K562 (cell line): ENCODE measurements around the gene POC1B. TPM values are rescaled to one million over a fixed set of nuclear protein-coding genes. Genes with fewer than 3 reads are reported as not detected.
A peak's percentile ranks its signal among the peaks of the same experiment; 100 is the strongest.

Experiments
- BRD9 ChIP-seq: fragments of 450-650 bp; IDR thresholded peaks from 2 replicates; pipeline ENCODE4 v1.6.1; 2018; ENCODE audit warnings: low read depth; ENCODE audit not compliant: partially characterized antibody
- CBFB ChIP-seq: sonication (generic); formaldehyde crosslinking; IDR thresholded peaks from 2 replicates; pipeline ENCODE4 v1.4.0; 2020; ENCODE audit warnings: mild to moderate bottlenecking, missing genetic modification reagents
- CBX5 ChIP-seq: IDR thresholded peaks from 2 replicates; pipeline ENCODE4 v1.6.1; 2014; ENCODE audit warnings: low read depth, borderline replicate concordance
- CBX8 ChIP-seq: fragments of 200-600 bp; sonication (generic); IDR thresholded peaks from 2 replicates; pipeline ENCODE4 v1.6.1; 2012; ENCODE audit warnings: borderline replicate concordance, mixed run types, low read depth, mild to moderate bottlenecking, moderate library complexity, mixed read lengths, low read length, control low read depth, inconsistent platforms; ENCODE audit not compliant: poor library complexity, severe bottlenecking; ENCODE audit errors: extremely low read depth
- CGGBP1 ChIP-seq: fragments of 250-450 bp; sonication (Bioruptor Pico); IDR thresholded peaks from 2 replicates; pipeline ENCODE4 v1.9.0; 2021; ENCODE audit warnings: mild to moderate bottlenecking
- CHD4 ChIP-seq: fragments of 200-600 bp; sonication (generic); IDR thresholded peaks from 3 replicates; pipeline ENCODE4 v1.6.1; 2012; ENCODE audit warnings: low read depth, mild to moderate bottlenecking, mixed read lengths, low read length, inconsistent platforms; ENCODE audit not compliant: insufficient read depth, insufficient replicate concordance, poor library complexity, severe bottlenecking
- ETV1 ChIP-seq: fragments of 450-650 bp; conservative IDR thresholded peaks from 2 replicates; pipeline ENCODE4 v1.6.1; 2016; ENCODE audit warnings: missing genetic modification characterization, control low read depth, low read depth, missing compliant biosample characterization
- FUS ChIP-seq: fragments of 200-400 bp; formaldehyde crosslinking; optimal IDR thresholded peaks from 2 replicates; pipeline ENCODE3; 2017; ENCODE audit warnings: low read depth, low read length
- GTF2A2 ChIP-seq: IDR thresholded peaks from 2 replicates; pipeline ENCODE4 v1.6.1; 2016; ENCODE audit warnings: mild to moderate bottlenecking, missing genetic modification characterization, missing compliant biosample characterization
- ILF3 ChIP-seq: fragments of 450-650 bp; IDR thresholded peaks from 2 replicates; pipeline ENCODE4 v1.6.1; 2018; ENCODE audit warnings: antibody characterized with exemption, mild to moderate bottlenecking, moderate library complexity, borderline replicate concordance
- KHSRP ChIP-seq: fragments of 450-650 bp; IDR thresholded peaks from 2 replicates; pipeline ENCODE4 v1.6.1; 2017
- MAFK ChIP-seq: IDR thresholded peaks from 2 replicates; pipeline ENCODE4 v1.6.1; 2011; ENCODE audit warnings: low read length, improper control_type of control experiment
- MEF2D ChIP-seq: conservative IDR thresholded peaks from 2 replicates; pipeline ENCODE4 v1.6.1; 2016; ENCODE audit warnings: low read depth, missing genetic modification characterization, missing compliant biosample characterization
- MYNN ChIP-seq, 2 experiments: sonication (generic); formaldehyde crosslinking in 1 of 2; IDR thresholded peaks; 2 replicates each; pipeline versions ENCODE4 v1.5.0 to v1.6.1; 2016 to 2020; ENCODE audit warnings: antibody characterized with exemption in 1 of 2, missing genetic modification reagents in 1 of 2
- NR1H2 ChIP-seq: sonication (generic); formaldehyde crosslinking; IDR thresholded peaks from 2 replicates; pipeline ENCODE4 v1.4.0; 2020; ENCODE audit warnings: mild to moderate bottlenecking, missing genetic modification reagents
- NR3C1 ChIP-seq: sonication (generic); formaldehyde crosslinking; IDR thresholded peaks from 2 replicates; pipeline ENCODE4 v1.8.1; 2022; ENCODE audit warnings: missing genetic modification reagents
- PHB ChIP-seq: fragments of 250-450 bp; sonication (Bioruptor Pico); IDR thresholded peaks from 2 replicates; pipeline ENCODE4 v1.5.0; 2021
- PRPF4 ChIP-seq: fragments of 200-400 bp; formaldehyde crosslinking; IDR thresholded peaks from one replicate; pipeline ENCODE4 v1.6.1; 2017; ENCODE audit warnings: low read length, low read depth, mild to moderate bottlenecking; ENCODE audit not compliant: insufficient read depth, poor library complexity, severe bottlenecking
- RFX1 ChIP-seq: fragments of 450-650 bp; IDR thresholded peaks from 2 replicates; pipeline ENCODE4 v1.6.1; 2016; ENCODE audit warnings: mild to moderate bottlenecking, moderate library complexity
- SMARCB1 ChIP-seq: IDR thresholded peaks from 2 replicates; pipeline ENCODE4 v1.6.1; 2011; ENCODE audit warnings: improper control_type of control experiment, low read depth; ENCODE audit not compliant: insufficient read length
- SOX6 ChIP-seq: fragments of 450-650 bp; IDR thresholded peaks from 2 replicates; pipeline ENCODE4 v1.6.1; 2014; ENCODE audit warnings: mild to moderate bottlenecking
- TAL1 ChIP-seq: fragments of 450-650 bp; IDR thresholded peaks from 2 replicates; pipeline ENCODE4 v1.6.1; 2016; ENCODE audit warnings: mild to moderate bottlenecking
- TARDBP ChIP-seq: fragments of 450-650 bp; IDR thresholded peaks from 2 replicates; pipeline ENCODE4 v1.6.1; 2016
- TCF3 ChIP-seq: sonication (generic); formaldehyde crosslinking; IDR thresholded peaks from 2 replicates; pipeline ENCODE4 v1.4.0; 2020; ENCODE audit warnings: mild to moderate bottlenecking, missing genetic modification reagents
- ZNF217 ChIP-seq: sonication (generic); formaldehyde crosslinking; IDR thresholded peaks from 2 replicates; pipeline ENCODE4 v1.8.0; 2022; ENCODE audit warnings: mild to moderate bottlenecking, missing genetic modification reagents
- ZNF316 ChIP-seq: fragments of 450-650 bp; IDR thresholded peaks from 2 replicates; pipeline ENCODE4 v1.6.1; 2016
- polyA plus RNA-seq, 8 experiments: library from polyadenylated mRNA; depleted of rRNA in 4 of 8; stranded (reverse) in 5 of 8; unstranded in 3 of 8; fragments of >200 nt; fragmentation: Nextera tagmentation in 2 of 8; fragmentation: Illumina TruSeq in 1 of 8; extraction: Ambion mirVana in 2 of 8; extraction: Trizol in 1 of 8; gene quantifications; 2 replicates each; pipeline versions ENCODE4 v1.2.1 to v1.2.3, GENCODE V29; 2011 to 2014; ENCODE audit warnings: inconsistent platforms in 1 of 8, missing spikeins in 1 of 8
- total RNA-seq, 7 experiments: library from RNA; depleted of rRNA in 6 of 7; stranded (reverse); fragments of >200 nt in 6 of 7; fragmentation: Illumina TruSeq in 2 of 7; extraction: Trizol in 2 of 7; gene quantifications; 2 replicates each; pipeline versions ENCODE4 v1.2.1 to v1.2.3, GENCODE V29; 2011 to 2021; ENCODE audit warnings: low replicate concordance in 1 of 7
- TF ChIP-seq, protein P1 (sequence below), 2 experiments: fragments of 200-800 bp in 1 of 2; sonication (Bioruptor generic) in 1 of 2; sonication (generic) in 1 of 2; formaldehyde crosslinking in 1 of 2; IDR thresholded peaks in 1 of 2; conservative IDR thresholded peaks in 1 of 2; 2 replicates each; pipeline versions ENCODE4 v1.5.0 to v1.6.1; 2016 to 2020; ENCODE audit warnings: missing compliant biosample characterization in 1 of 2, missing genetic modification characterization in 1 of 2, missing genetic modification reagents in 1 of 2
- TF ChIP-seq, protein P2 (sequence below): fragments of 450-650 bp; formaldehyde crosslinking; IDR thresholded peaks from 2 replicates; pipeline ENCODE4 v1.4.0; 2020; ENCODE audit warnings: mild to moderate bottlenecking
- TF ChIP-seq, protein P3 (sequence below): fragments of 250-450 bp; sonication (Bioruptor Pico); IDR thresholded peaks from 2 replicates; pipeline ENCODE4 v1.5.0; 2021

The POC1B gene
- total and polyA plus RNA-seq, 9 of the 15 experiments (the other 6 are each of a cell fraction or from before 2014, with no cell fraction given), result 4.5 to 16.1 (median 10.4) TPM

DNA sequence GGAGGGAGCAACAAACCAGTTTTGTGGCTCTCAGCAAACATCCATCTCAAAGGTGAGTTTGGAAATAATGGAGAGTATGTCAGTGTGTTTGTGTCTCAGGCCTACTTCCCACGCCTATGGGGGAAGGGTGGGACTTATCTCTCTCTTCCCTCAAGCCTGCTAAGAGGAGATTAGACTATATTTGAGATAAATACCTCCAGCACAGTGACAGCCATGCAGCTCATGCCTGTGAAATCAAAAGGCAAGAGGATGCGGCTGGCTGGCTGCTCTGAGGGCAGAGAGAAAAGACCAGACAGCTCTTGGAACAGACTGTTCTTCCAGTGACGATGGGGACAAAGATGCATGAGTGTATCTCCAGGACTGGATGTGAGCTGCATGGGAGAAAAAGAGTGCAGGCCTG is 14.7 kb upstream of the POC1B start (continued):
- no peak for TF ChIP-seq BRD9
- TF ChIP-seq CBX8, result no peak
- no peak for TF ChIP-seq PHB
- TF ChIP-seq FUS, result no peak
- no peak for TF ChIP-seq CBX5
- peak; percentile 95 for TF ChIP-seq TAL1
- TF ChIP-seq, protein P1, sequence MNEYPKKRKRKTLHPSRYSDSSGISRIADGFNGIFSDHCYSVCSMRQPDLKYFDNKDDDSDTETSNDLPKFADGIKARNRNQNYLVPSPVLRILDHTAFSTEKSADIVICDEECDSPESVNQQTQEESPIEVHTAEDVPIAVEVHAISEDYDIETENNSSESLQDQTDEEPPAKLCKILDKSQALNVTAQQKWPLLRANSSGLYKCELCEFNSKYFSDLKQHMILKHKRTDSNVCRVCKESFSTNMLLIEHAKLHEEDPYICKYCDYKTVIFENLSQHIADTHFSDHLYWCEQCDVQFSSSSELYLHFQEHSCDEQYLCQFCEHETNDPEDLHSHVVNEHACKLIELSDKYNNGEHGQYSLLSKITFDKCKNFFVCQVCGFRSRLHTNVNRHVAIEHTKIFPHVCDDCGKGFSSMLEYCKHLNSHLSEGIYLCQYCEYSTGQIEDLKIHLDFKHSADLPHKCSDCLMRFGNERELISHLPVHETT (CRISPR knock-in tag; conservative IDR thresholded peaks at IDR 0.05 in 1 of 2, IDR thresholded peaks at IDR 0.05 in 1 of 2), result 0 out of 4 replicates have a peak, but pooled peaks of 1 of the 2 experiments have one; percentile 38
- TF ChIP-seq ZNF217, result no peak
- no peak for TF ChIP-seq CGGBP1 (CRISPR knock-in tag)
- TF ChIP-seq, protein P2, sequence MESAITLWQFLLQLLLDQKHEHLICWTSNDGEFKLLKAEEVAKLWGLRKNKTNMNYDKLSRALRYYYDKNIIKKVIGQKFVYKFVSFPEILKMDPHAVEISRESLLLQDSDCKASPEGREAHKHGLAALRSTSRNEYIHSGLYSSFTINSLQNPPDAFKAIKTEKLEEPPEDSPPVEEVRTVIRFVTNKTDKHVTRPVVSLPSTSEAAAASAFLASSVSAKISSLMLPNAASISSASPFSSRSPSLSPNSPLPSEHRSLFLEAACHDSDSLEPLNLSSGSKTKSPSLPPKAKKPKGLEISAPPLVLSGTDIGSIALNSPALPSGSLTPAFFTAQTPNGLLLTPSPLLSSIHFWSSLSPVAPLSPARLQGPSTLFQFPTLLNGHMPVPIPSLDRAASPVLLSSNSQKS (CRISPR knock-in tag), result no peak
- 0 out of 2 replicates have a peak, but pooled peaks have one; percentile 33 for TF ChIP-seq ETV1
- TF ChIP-seq SMARCB1, result no peak
- no peak for TF ChIP-seq NR3C1 (CRISPR knock-in tag)
- TF ChIP-seq NR1H2, result no peak
- no peak for TF ChIP-seq MAFK
- TF ChIP-seq, protein P3, sequence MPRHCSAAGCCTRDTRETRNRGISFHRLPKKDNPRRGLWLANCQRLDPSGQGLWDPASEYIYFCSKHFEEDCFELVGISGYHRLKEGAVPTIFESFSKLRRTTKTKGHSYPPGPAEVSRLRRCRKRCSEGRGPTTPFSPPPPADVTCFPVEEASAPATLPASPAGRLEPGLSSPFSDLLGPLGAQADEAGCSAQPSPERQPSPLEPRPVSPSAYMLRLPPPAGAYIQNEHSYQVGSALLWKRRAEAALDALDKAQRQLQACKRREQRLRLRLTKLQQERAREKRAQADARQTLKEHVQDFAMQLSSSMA, result no peak
- peak; percentile 95 for TF ChIP-seq TCF3 (CRISPR knock-in tag)
- TF ChIP-seq TARDBP, result peak; percentile 61; the same call in 1 of the 2 replicates
- TF ChIP-seq RFX1, result no peak
- no peak for TF ChIP-seq ZNF316
- TF ChIP-seq CBFB, result no peak
- peak; percentile 74 for TF ChIP-seq MEF2D (tag)
- peak; percentile 62; the same call in 1 of the 2 replicates for TF ChIP-seq MYNN (IDR thresholded peaks at IDR 0.05)
- no peak for TF ChIP-seq MYNN (CRISPR knock-in tag; IDR thresholded peaks at IDR 0.05)
- TF ChIP-seq SOX6, result peak; percentile 95
- no peak for TF ChIP-seq GTF2A2 (tag)
- no peak for TF ChIP-seq CHD4
- TF ChIP-seq KHSRP, result no peak
- TF ChIP-seq PRPF4, result no peak
- no peak for TF ChIP-seq ILF3
